ENCODE results near the gene TNPO3. TPM values are rescaled to one million over a fixed set of nuclear protein-coding genes. Genes with fewer than 3 reads are reported as not detected.
A peak's percentile ranks its signal among the peaks of the same experiment; 100 is the strongest.

Gene TNPO3
- total and polyA plus RNA-seq, 10 of the 15 experiments (the other 5 are each of a cell fraction or from before 2014, with no cell fraction given), result 17.6 to 91.8 (median 65.9) TPM

DNA sequence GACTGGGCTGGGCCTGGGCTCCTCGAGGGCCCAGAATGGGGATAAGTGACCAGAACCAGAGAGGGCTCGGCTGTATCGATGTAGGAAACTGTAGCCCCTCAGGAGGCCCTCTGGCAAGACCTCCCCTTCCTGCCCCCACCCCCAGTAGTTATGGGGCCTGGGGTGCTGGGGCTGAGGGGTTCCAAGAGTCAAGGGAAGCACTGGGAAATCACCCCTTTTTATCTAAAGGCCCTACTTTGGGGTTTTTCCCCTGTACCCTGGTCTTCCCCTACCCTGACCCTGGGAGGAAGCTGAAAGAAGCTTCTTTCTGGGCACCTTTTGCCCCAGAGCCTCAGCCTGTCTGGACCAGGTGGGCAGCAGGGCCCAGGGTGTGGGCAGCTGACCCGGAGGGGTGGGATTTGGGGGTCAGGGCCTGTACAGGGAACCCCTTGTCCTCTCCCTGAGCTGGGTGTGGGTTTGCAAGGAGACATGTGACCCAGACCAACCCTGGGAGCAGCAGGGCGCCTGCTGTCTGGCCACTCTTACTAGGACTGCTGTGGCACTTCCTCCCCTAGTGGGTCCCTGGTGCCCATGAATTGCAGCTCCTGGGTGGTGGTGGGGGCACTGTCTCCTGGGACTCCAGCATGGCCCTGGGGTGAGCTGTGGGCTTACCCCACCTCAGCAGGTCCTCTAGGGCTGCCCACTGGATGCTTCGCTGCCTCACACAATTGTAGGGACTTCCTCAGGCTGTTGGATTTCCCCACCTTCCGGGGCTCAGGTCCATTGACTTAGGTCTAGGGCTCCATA is 115.6 kb downstream of the TNPO3 start (continued):
- TF ChIP-seq MXI1 (IDR thresholded peaks at IDR 0.05; ENCODE audit: low read depth, low read length) (no peak), EGR1 (IDR thresholded peaks at IDR 0.05; ENCODE audit: borderline replicate concordance in 1 of 2, low read depth in 2 of 2, low read length in 2 of 2) (no peak), SIN3A (IDR thresholded peaks at IDR 0.05; ENCODE audit: low read depth, low read length) (no peak), PAX8 (IDR thresholded peaks at IDR 0.05) (no peak), ZSCAN29 (IDR thresholded peaks at IDR 0.05) (no peak), MEF2A (IDR thresholded peaks at IDR 0.05; ENCODE audit: insufficient read depth, low read depth, low read length) (no peak), CREB1 (IDR thresholded peaks at IDR 0.05; ENCODE audit: low read depth) (no peak), NFIC (IDR thresholded peaks at IDR 0.05; ENCODE audit: low read depth, low read length) (no peak), SP1 (IDR thresholded peaks at IDR 0.05; ENCODE audit: low read depth, low read length) (peak; percentile 14), RB1 (IDR thresholded peaks at IDR 0.05; ENCODE audit: borderline replicate concordance) (peak; percentile 47; the same call in 1 of the 2 replicates), KLF5 (IDR thresholded peaks at IDR 0.05; ENCODE audit: partially characterized antibody) (no peak), MYB (IDR thresholded peaks at IDR 0.05; ENCODE audit: borderline replicate concordance, low read depth, low read length) (no peak)
- TF ChIP-seq, protein P1, sequence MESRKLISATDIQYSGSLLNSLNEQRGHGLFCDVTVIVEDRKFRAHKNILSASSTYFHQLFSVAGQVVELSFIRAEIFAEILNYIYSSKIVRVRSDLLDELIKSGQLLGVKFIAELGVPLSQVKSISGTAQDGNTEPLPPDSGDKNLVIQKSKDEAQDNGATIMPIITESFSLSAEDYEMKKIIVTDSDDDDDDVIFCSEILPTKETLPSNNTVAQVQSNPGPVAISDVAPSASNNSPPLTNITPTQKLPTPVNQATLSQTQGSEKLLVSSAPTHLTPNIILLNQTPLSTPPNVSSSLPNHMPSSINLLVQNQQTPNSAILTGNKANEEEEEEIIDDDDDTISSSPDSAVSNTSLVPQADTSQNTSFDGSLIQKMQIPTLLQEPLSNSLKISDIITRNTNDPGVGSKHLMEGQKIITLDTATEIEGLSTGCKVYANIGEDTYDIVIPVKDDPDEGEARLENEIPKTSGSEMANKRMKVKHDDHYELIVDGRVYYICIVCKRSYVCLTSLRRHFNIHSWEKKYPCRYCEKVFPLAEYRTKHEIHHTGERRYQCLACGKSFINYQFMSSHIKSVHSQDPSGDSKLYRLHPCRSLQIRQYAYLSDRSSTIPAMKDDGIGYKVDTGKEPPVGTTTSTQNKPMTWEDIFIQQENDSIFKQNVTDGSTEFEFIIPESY (IDR thresholded peaks at IDR 0.05), result no peak
- TF ChIP-seq, protein P2, sequence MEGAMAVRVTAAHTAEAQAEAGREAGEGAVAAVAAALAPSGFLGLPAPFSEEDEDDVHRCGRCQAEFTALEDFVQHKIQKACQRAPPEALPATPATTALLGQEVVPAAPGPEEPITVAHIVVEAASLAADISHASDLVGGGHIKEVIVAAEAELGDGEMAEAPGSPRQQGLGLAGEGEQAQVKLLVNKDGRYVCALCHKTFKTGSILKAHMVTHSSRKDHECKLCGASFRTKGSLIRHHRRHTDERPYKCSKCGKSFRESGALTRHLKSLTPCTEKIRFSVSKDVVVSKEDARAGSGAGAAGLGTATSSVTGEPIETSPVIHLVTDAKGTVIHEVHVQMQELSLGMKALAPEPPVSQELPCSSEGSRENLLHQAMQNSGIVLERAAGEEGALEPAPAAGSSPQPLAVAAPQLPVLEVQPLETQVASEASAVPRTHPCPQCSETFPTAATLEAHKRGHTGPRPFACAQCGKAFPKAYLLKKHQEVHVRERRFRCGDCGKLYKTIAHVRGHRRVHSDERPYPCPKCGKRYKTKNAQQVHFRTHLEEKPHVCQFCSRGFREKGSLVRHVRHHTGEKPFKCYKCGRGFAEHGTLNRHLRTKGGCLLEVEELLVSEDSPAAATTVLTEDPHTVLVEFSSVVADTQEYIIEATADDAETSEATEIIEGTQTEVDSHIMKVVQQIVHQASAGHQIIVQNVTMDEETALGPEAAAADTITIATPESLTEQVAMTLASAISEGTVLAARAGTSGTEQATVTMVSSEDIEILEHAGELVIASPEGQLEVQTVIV (IDR thresholded peaks at IDR 0.05; ENCODE audit: borderline replicate concordance, partially characterized antibody), result no peak
- TF ChIP-seq, protein P3, sequence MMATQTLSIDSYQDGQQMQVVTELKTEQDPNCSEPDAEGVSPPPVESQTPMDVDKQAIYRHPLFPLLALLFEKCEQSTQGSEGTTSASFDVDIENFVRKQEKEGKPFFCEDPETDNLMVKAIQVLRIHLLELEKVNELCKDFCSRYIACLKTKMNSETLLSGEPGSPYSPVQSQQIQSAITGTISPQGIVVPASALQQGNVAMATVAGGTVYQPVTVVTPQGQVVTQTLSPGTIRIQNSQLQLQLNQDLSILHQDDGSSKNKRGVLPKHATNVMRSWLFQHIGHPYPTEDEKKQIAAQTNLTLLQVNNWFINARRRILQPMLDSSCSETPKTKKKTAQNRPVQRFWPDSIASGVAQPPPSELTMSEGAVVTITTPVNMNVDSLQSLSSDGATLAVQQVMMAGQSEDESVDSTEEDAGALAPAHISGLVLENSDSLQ (IDR thresholded peaks at IDR 0.05), result no peak
- TF ChIP-seq, protein P4, sequence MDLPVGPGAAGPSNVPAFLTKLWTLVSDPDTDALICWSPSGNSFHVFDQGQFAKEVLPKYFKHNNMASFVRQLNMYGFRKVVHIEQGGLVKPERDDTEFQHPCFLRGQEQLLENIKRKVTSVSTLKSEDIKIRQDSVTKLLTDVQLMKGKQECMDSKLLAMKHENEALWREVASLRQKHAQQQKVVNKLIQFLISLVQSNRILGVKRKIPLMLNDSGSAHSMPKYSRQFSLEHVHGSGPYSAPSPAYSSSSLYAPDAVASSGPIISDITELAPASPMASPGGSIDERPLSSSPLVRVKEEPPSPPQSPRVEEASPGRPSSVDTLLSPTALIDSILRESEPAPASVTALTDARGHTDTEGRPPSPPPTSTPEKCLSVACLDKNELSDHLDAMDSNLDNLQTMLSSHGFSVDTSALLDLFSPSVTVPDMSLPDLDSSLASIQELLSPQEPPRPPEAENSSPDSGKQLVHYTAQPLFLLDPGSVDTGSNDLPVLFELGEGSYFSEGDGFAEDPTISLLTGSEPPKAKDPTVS (IDR thresholded peaks at IDR 0.05; ENCODE audit: low read depth, low read length), result no peak
- TF ChIP-seq, protein P5, sequence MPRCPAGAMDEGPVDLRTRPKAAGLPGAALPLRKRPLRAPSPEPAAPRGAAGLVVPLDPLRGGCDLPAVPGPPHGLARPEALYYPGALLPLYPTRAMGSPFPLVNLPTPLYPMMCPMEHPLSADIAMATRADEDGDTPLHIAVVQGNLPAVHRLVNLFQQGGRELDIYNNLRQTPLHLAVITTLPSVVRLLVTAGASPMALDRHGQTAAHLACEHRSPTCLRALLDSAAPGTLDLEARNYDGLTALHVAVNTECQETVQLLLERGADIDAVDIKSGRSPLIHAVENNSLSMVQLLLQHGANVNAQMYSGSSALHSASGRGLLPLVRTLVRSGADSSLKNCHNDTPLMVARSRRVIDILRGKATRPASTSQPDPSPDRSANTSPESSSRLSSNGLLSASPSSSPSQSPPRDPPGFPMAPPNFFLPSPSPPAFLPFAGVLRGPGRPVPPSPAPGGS (IDR thresholded peaks at IDR 0.05; ENCODE audit: borderline replicate concordance, insufficient read depth, low read depth, low read length, poor library complexity, severe bottlenecking), result peak; percentile 82
